Neuronal stem cell (in vitro differentiated cells): ENCODE data around the gene CLTB.

Source experiments
- DNase-seq: peaks from one replicate; pipeline ENCODE4 v3.0.0-alpha.2; 2013; ENCODE audit warnings: low spot score
- H2AFZ ChIP-seq: one replicate; pipeline ENCODE4 v1.6.1; 2013; ENCODE audit warnings: mild to moderate bottlenecking, low read length, inconsistent platforms
- H2AK5ac ChIP-seq: 2 replicates; pipeline ENCODE4 v1.6.1; 2013; ENCODE audit warnings: low read depth, mild to moderate bottlenecking, inconsistent platforms, low read length, moderate library complexity, mixed read lengths
- H2BK120ac ChIP-seq: 2 replicates; pipeline ENCODE4 v1.6.1; 2013; ENCODE audit warnings: low read depth, mild to moderate bottlenecking, inconsistent platforms, low read length, moderate library complexity, mixed read lengths
- H2BK12ac ChIP-seq: one replicate; pipeline ENCODE4 v1.6.1; 2013; ENCODE audit warnings: low read length, inconsistent platforms
- H2BK15ac ChIP-seq: 2 replicates; pipeline ENCODE4 v1.6.1; 2013; ENCODE audit warnings: mild to moderate bottlenecking, low read length, inconsistent platforms, mixed read lengths
- H2BK5ac ChIP-seq: one replicate; pipeline ENCODE4 v1.6.1; 2013; ENCODE audit warnings: inconsistent platforms, mild to moderate bottlenecking, low read length, moderate library complexity
- H3K14ac ChIP-seq: one replicate; pipeline ENCODE4 v1.6.1; 2013; ENCODE audit warnings: low read length, inconsistent platforms
- H3K18ac ChIP-seq: 2 replicates; pipeline ENCODE4 v1.6.1; 2013; ENCODE audit warnings: low read length, inconsistent platforms
- H3K23ac ChIP-seq: 2 replicates; pipeline ENCODE4 v1.6.1; 2013; ENCODE audit warnings: low read depth, mild to moderate bottlenecking, mixed read lengths, low read length, inconsistent platforms; ENCODE audit not compliant: poor library complexity
- H3K27ac ChIP-seq: replicated peaks from 3 replicates; pipeline ENCODE4 v1.5.1; 2013; ENCODE audit warnings: low read length, inconsistent platforms
- H3K27me3 ChIP-seq, 3 experiments: 2 replicates each; pipeline ENCODE4 v1.6.1; 2013; ENCODE audit warnings: low read length in 3 of 3, mild to moderate bottlenecking in 2 of 3, inconsistent platforms in 1 of 3, low read depth in 1 of 3, mixed read lengths in 1 of 3, moderate library complexity in 1 of 3; ENCODE audit not compliant: control insufficient read depth in 3 of 3, insufficient read depth in 3 of 3
- H3K36me3 ChIP-seq, 2 donors: replicated peaks in 1 of 2; 2 replicates each; pipeline ENCODE4 v1.6.1; 2013; ENCODE audit warnings: low read length in 2 of 2; ENCODE audit not compliant: control insufficient read depth in 2 of 2, insufficient read depth in 2 of 2
- H3K4ac ChIP-seq: 2 replicates; pipeline ENCODE4 v1.6.1; 2013; ENCODE audit warnings: inconsistent platforms, mild to moderate bottlenecking, low read length, moderate library complexity
- H3K4me1 ChIP-seq, 2 donors: 1 replicate in 1 of 2; 2 replicates in 1 of 2; pipeline ENCODE4 v1.6.1; 2013; ENCODE audit warnings: low read length in 2 of 2, low read depth in 1 of 2; ENCODE audit not compliant: control insufficient read depth in 2 of 2, insufficient read depth in 1 of 2
- H3K4me2 ChIP-seq: one replicate; pipeline ENCODE4 v1.6.1; 2013; ENCODE audit warnings: mild to moderate bottlenecking, low read length, inconsistent platforms; ENCODE audit not compliant: insufficient read depth, poor library complexity, severe bottlenecking
- H3K4me3 ChIP-seq, 2 donors: 2 replicates each; pipeline ENCODE4 v1.5.1; 2013; ENCODE audit warnings: low read length in 2 of 2, mild to moderate bottlenecking in 2 of 2, inconsistent platforms in 1 of 2, moderate library complexity in 1 of 2
- H3K79me1 ChIP-seq: one replicate; pipeline ENCODE4 v1.6.1; 2013; ENCODE audit warnings: low read depth, mild to moderate bottlenecking, inconsistent platforms, low read length, moderate library complexity
- H3K9ac ChIP-seq: one replicate; pipeline ENCODE4 v1.6.1; 2013; ENCODE audit warnings: mild to moderate bottlenecking, low read depth, low read length, inconsistent platforms; ENCODE audit not compliant: poor library complexity
- H3K9me3 ChIP-seq, 2 donors: replicated peaks in 1 of 2; 2 replicates each; pipeline versions ENCODE3 to v1.6.1; 2013; ENCODE audit warnings: low read length in 2 of 2, mild to moderate bottlenecking in 2 of 2, inconsistent platforms in 1 of 2, low read depth in 1 of 2, mixed read lengths in 1 of 2, moderate library complexity in 1 of 2; ENCODE audit not compliant: control insufficient read depth in 2 of 2, insufficient read depth in 1 of 2
- H4K8ac ChIP-seq: one replicate; pipeline ENCODE4 v1.6.1; 2013; ENCODE audit warnings: low read depth, mild to moderate bottlenecking, inconsistent platforms, low read length, moderate library complexity
- H4K91ac ChIP-seq: one replicate; pipeline ENCODE4 v1.6.1; 2013; ENCODE audit warnings: low read length, low read depth, mild to moderate bottlenecking, inconsistent platforms; ENCODE audit not compliant: poor library complexity
- WGBS, 2 donors: extraction: QIAGEN DNeasy Blood & Tissue Kit; methylation state at CpG; one replicate each; pipeline ENCODE4 v1.1.7; 2013; ENCODE audit warnings: missing lambda C conversion rate in 2 of 2, mixed read lengths in 1 of 2; ENCODE audit not compliant: insufficient read length in 2 of 2, insufficient replicate concordance in 1 of 2; ENCODE audit errors: extremely low coverage in 2 of 2; 5-methylcytosine and 5-hydroxymethylcytosine counted together

Gene CLTB

GRCh38 chr5:176458904-176459561 lies 42.7 kb upstream of the CLTB start:
- Histone ChIP-seq H3K4me3 (no peak overlapping the region), H3K79me1 (peaks cover 6% of the 10 kb centered on the region), H3K9ac (no peak overlapping the region), H3K27me3 (no peaks in the 10 kb centered on the region), H2BK12ac (no peak overlapping the region), H3K4me1 (no peaks in the 10 kb centered on the region), H3K4me2 (no peak overlapping the region), H3K9me3 (no peaks in the 10 kb centered on the region), H3K27ac (no peak overlapping the region), H3K36me3 (peaks cover 0 to 21% of the 10 kb centered on the region in 2 donors), H3K23ac (no peak overlapping the region), H4K8ac (no peak overlapping the region), H3K4ac (no peak overlapping the region), H3K18ac (no peak overlapping the region), H2BK5ac (no peak overlapping the region), H2AFZ (no peak overlapping the region), H2BK15ac (no peak overlapping the region), H4K91ac (no peak overlapping the region), H3K14ac (no peak overlapping the region), H2AK5ac (no peak overlapping the region), H2BK120ac (no peak overlapping the region)
- no CpG with 5 or more reads among the region's 3 CpGs for WGBS, 2 donors
- no peak for DNase-seq

- Histone ChIP-seq H3K79me1 (peaks cover 4% of the 10 kb centered on the region), H3K27ac (no peak overlapping the region), H3K4me1 (no peaks in the 10 kb centered on the region), H3K9me3 (no peaks in the 10 kb centered on the region), H2BK120ac (no peak overlapping the region), H3K4ac (no peak overlapping the region), H2BK15ac (no peak overlapping the region), H3K9ac (no peak overlapping the region), H3K4me2 (no peak overlapping the region), H2AFZ (no peak overlapping the region), H2BK5ac (no peak overlapping the region), H3K23ac (no peak overlapping the region), H4K8ac (no peak overlapping the region), H2BK12ac (no peak overlapping the region), H3K14ac (no peak overlapping the region), H3K18ac (no peak overlapping the region), H3K4me3 (no peak overlapping the region), H3K36me3 (peaks cover 0 to 44% of the 10 kb centered on the region in 2 donors), H2AK5ac (no peak overlapping the region), H3K27me3 (no peaks in the 10 kb centered on the region), H4K91ac (no peak overlapping the region)
- WGBS, 2 donors, result no CpG with 5 or more reads among the region's 4 CpGs
- no peak for DNase-seq
Measured at GRCh38 chr5:176454724-176455394, 38.5 kb upstream of the CLTB start.

GRCh38 chr5:176450077-176450476 lies 33.7 kb upstream of the CLTB start:
- Histone ChIP-seq H3K79me1 (peaks cover 5% of the 10 kb centered on the region), H3K4me1 (peaks cover 0 to 2% of the 10 kb centered on the region in 2 donors), H3K27me3 (no peaks in the 10 kb centered on the region), H3K9ac (no peak overlapping the region), H2AK5ac (no peak overlapping the region), H2BK15ac (no peak overlapping the region), H4K8ac (no peak overlapping the region), H2BK120ac (no peak overlapping the region), H3K4me2 (no peak overlapping the region), H2AFZ (no peak overlapping the region), H3K9me3 (no peaks in the 10 kb centered on the region), H3K4ac (no peak overlapping the region), H3K23ac (no peak overlapping the region), H2BK5ac (no peak overlapping the region), H3K14ac (no peak overlapping the region), H3K4me3 (no peak overlapping the region), H4K91ac (no peak overlapping the region), H3K27ac (no peak overlapping the region), H2BK12ac (no peak overlapping the region), H3K18ac (no peak overlapping the region), H3K36me3 (peaks cover 0 to 33% of the 10 kb centered on the region in 2 donors)
- DNase-seq, result no peak
- WGBS, 2 donors, result no CpG with 5 or more reads among the region's 1 CpG

GRCh38 chr5:176447978-176448608 lies 31.8 kb upstream of the CLTB start, which contains the start of gene FAF2:
TSS of gene FAF2 (plus strand) at chr5:176448385. CDS start at chr5:176448408, 23 bp downstream.
- peaks cover 5% of the 10 kb centered on the region for H3K79me1 ChIP-seq

More at GRCh38 chr5:176447978-176448608, 31.8 kb upstream of the CLTB start, which contains the start of gene FAF2:
- Histone ChIP-seq H2AK5ac (peak within 1 kb of the TSS; percentile 77), H3K4me3 (peak within 1 kb of the TSS; percentile 96 to 99), H3K27me3 (no peaks in the 10 kb centered on the region), H4K8ac (peak within 1 kb of the TSS; percentile 87), H2BK5ac (peak within 1 kb of the TSS; percentile 67), H3K27ac (peak within 1 kb of the TSS; percentile 94), H3K9ac (peak within 1 kb of the TSS; percentile 96), H3K4me2 (peak within 1 kb of the TSS; percentile 89), H3K18ac (peak within 1 kb of the TSS; percentile 94), H2BK15ac (peak within 1 kb of the TSS; percentile 4), H2BK120ac (peak within 1 kb of the TSS; percentile 16), H3K36me3 (peaks cover 0 to 14% of the 10 kb centered on the region in 2 donors), H3K14ac (no peak within 1 kb of the TSS), H2AFZ (peak within 1 kb of the TSS; percentile 91), H3K9me3 (no peaks in the 10 kb centered on the region), H3K23ac (peak within 1 kb of the TSS; percentile 75), H3K4me1 (peaks cover 0 to 2% of the 10 kb centered on the region in 2 donors), H3K4ac (no peak within 1 kb of the TSS), H4K91ac (peak within 1 kb of the TSS; percentile 92), H2BK12ac (peak within 1 kb of the TSS; percentile 16)
- no CpG with 5 or more reads among the region's 50 CpGs for WGBS, 2 donors
- peak; percentile 99 for DNase-seq
